ENCODE results near the gene MTPN.

Gene MTPN

GRCh38 chr7:135884495-135885232 is 92.5 kb downstream of the MTPN start:
- DNase-seq (ENCODE audit: low spot score) = no peak

GRCh38 chr7:135879233-135879632 is 97.9 kb downstream of the MTPN start:
- DNase-seq (ENCODE audit: low spot score) = no peak

GRCh38 chr7:135878284-135878683 is 98.9 kb downstream of the MTPN start:
- no peak for DNase-seq (ENCODE audit: low spot score)

GRCh38 chr7:135877805-135878204 is 99.4 kb downstream of the MTPN start:
- no peak for DNase-seq (ENCODE audit: low spot score)

Data from left forelimb (tissue), 1 donor.